Smooth muscle cell of the brain vasculature (primary cell): ENCODE data around the gene NOTO.

Source experiments
- DNase-seq: peaks from one replicate; pipeline ENCODE4 v3.0.0-alpha.2; 2012; ENCODE audit warnings: low read depth, low spot score

NOTO gene

DNA sequence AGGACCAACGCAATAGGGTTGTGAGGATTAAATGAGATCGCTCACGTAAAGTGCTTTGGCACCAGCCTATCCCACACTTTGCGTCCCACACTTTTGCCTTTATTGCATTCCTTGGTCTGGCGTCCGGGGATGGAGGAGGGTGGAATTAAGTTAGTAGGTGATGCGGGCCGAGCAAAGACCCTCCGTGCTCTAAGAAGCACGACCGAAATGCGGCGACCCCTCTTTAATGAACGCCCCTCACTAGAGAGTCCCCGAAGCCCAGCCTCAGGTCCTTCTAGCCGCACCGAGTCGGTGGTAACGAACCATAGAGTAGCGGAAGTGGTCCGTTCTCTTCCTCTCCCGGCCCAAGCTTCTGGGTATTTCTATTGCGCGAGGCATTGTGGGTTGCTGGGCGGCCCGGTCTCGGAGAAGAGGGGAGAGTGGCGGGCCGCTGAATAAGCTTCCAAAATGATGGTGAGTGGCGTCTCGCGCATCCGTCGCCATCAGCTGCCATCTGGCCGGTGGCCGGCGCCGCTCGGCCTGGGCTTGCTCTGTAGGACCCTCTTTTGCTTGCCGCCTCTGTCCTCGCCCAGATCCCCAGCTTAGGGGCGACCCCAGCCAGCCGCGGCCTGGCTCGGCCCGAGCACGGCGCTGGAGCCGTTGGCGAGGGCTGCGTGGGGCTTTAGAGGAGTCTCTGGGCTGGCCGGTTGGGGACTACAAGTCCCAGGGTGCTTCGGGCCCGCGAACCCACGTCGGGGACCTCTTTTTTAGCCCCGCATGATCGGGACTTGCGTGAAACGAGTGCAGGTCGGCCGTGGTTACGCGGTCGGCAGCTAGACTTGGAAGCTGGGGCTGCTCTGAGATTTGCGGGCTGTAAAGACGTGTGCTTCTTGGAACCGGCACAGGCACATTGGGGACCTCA is 31.8 kb downstream of the NOTO start, which contains the start of gene CCT7:
Gene CCT7 (plus strand): TSS at position 377 of the 901 bp plus-strand sequence. CDS start 71 bp downstream, at position 448.
- peak; percentile 69 for DNase-seq

- DNase-seq, result no peak
Observed at GRCh38 chr2:73235315-73236028, 33.1 kb downstream of the NOTO start.

DNA sequence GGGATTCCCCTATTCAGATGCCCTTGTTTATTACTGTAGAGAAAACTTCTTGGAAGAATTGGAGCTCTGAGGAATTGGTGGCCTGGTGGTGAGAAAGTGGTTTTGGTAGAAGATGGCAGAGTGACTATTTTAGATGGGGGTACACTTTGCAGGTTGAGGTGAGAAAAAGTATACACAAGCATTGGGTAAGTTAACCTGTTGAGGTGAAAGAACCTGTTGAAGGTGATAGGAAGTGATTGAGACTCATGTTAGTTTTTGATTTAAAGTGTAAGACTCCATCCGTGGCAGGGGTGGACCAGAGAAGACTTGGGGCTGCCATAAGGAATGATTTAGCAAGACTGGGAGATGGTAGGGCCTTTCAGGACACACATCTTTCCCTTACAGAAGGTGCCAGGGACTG is 34.8 kb downstream of the NOTO start:
- DNase-seq, result no peak

GRCh38 chr2:73238149-73238548 is 35.8 kb downstream of the NOTO start:
- DNase-seq, result no peak

- no peak for DNase-seq
Observed at GRCh38 chr2:73238976-73239375, 36.6 kb downstream of the NOTO start.

GRCh38 chr2:73239776-73240175 is 37.4 kb downstream of the NOTO start:
- DNase-seq, result no peak

- no peak for DNase-seq
Observed at GRCh38 chr2:73243884-73244570, 41.7 kb downstream of the NOTO start.

- no peak for DNase-seq
Observed at GRCh38 chr2:73244580-73244979, 42.2 kb downstream of the NOTO start.

GRCh38 chr2:73246850-73247249 is 44.5 kb downstream of the NOTO start:
- DNase-seq, result no peak

GRCh38 chr2:73249636-73250035 is 47.3 kb downstream of the NOTO start:
- DNase-seq, result no peak

GRCh38 chr2:73250872-73251846 is 48.8 kb downstream of the NOTO start:
- no peak for DNase-seq

DNA sequence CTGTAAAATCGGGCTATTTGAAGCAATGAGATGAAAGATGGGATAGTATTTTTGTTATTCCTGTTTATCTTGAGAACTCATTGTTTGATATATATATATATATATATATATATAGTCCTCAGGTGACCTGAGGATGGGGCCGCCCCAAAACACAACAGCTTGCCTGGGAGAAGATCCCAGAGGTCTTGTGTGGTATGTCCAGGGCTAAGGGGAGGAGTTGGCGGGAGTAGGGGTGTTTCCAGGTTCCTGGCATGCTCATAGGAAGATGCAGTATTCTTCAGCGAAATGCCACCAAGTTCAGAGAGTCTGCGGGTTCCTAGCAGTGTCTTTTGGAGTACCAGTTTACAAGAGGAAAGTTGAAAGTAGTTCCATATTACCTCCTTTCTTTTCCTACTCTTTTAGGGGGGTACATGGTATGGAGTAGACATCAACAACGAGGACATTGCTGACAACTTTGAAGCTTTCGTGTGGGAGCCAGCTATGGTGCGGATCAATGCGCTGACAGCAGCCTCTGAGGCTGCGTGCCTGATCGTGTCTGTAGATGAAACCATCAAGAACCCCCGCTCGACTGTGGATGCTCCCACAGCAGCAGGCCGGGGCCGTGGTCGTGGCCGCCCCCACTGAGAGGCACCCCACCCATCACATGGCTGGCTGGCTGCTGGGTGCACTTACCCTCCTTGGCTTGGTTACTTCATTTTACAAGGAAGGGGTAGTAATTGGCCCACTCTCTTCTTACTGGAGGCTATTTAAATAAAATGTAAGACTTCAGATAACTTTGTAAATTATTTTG is 50.1 kb downstream of the NOTO start:
- DNase-seq, result no peak

- DNase-seq, result no peak
Observed at GRCh38 chr2:73253400-73253799, 51.0 kb downstream of the NOTO start.

- no peak for DNase-seq
Observed at GRCh38 chr2:73253901-73254300, 51.5 kb downstream of the NOTO start.

GRCh38 chr2:73254343-73255006 is 52.1 kb downstream of the NOTO start:
- no peak for DNase-seq

DNA sequence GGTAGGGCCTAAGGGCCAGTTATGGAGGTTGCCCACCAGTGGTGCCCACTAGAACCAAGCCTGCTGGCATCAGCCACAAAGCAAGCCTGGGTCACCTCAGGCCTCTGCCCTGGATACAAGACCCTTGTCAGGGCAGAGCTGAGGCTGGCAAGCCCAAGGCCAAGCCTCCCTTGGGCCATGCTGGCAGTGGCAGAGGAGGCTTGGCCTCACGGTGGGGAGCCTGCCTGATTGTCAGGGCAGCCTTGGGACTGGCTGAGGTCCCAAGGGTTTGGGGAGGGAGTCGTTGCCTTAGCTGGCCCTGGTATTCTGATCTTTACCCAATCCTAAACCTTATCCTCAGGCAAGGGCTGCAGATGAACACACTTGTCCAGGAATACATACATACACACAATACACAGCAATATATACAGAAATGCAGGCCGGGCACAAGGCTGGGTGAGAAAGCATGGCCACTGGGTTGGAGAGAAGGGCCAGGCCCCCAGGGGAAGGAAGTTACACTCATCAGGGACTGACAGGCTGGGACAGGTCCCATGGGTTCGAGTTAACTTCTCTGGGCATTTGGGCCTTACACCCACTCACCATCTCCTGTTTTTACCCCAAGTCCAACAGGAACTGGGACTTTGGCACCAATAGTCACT is 52.8 kb downstream of the NOTO start:
- no peak for DNase-seq

GRCh38 chr2:73255907-73256617 is 53.7 kb downstream of the NOTO start:
- no peak for DNase-seq

- no peak for DNase-seq
Observed at GRCh38 chr2:73256618-73256922, 54.2 kb downstream of the NOTO start.

GRCh38 chr2:73257021-73257420 is 54.6 kb downstream of the NOTO start:
- no peak for DNase-seq
